ENCODE data around the gene SLC6A3. TPM values are rescaled to one million over a fixed set of nuclear protein-coding genes. Genes with fewer than 3 reads are reported as not detected.

Gene SLC6A3
- total RNA-seq, 1 donor from 2014 or later: not detected

DNA sequence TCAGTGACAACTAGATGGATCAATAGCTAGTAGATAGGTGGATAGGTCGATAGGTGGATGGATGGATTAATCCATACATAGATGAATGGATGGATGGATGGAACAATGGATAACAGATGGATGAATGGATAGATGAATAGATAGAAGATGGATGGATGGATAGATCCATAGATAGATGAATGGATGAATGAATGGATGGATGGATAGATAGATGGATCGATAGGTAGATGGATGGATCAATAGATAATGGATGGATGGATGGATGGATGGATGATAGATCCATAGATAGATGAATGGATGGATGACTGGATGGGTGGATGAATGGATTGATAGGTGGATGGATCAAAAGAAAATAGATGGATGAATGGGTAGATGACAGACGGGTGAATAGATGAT lies 5.1 kb downstream of the SLC6A3 start:
- Histone ChIP-seq H3K9me3 (replicated peaks) (peaks cover 5% of the 10 kb centered on the region), H3K4me1 (peaks cover 10% of the 10 kb centered on the region), H3K27ac (replicated peaks) (no peak overlapping the region), H3K36me3 (no peaks in the 10 kb centered on the region), H3K4me3 (no peak overlapping the region), H3K27me3 (ENCODE audit: low read depth) (peaks cover 90% of the 10 kb centered on the region)
- DNase-seq: no peak
- intact Hi-C loops (cut with micrococcal nuclease): no loop called here
- TF ChIP-seq, protein P1, sequence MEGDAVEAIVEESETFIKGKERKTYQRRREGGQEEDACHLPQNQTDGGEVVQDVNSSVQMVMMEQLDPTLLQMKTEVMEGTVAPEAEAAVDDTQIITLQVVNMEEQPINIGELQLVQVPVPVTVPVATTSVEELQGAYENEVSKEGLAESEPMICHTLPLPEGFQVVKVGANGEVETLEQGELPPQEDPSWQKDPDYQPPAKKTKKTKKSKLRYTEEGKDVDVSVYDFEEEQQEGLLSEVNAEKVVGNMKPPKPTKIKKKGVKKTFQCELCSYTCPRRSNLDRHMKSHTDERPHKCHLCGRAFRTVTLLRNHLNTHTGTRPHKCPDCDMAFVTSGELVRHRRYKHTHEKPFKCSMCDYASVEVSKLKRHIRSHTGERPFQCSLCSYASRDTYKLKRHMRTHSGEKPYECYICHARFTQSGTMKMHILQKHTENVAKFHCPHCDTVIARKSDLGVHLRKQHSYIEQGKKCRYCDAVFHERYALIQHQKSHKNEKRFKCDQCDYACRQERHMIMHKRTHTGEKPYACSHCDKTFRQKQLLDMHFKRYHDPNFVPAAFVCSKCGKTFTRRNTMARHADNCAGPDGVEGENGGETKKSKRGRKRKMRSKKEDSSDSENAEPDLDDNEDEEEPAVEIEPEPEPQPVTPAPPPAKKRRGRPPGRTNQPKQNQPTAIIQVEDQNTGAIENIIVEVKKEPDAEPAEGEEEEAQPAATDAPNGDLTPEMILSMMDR (IDR thresholded peaks at IDR 0.05; ENCODE audit: borderline replicate concordance): no peak

DNA sequence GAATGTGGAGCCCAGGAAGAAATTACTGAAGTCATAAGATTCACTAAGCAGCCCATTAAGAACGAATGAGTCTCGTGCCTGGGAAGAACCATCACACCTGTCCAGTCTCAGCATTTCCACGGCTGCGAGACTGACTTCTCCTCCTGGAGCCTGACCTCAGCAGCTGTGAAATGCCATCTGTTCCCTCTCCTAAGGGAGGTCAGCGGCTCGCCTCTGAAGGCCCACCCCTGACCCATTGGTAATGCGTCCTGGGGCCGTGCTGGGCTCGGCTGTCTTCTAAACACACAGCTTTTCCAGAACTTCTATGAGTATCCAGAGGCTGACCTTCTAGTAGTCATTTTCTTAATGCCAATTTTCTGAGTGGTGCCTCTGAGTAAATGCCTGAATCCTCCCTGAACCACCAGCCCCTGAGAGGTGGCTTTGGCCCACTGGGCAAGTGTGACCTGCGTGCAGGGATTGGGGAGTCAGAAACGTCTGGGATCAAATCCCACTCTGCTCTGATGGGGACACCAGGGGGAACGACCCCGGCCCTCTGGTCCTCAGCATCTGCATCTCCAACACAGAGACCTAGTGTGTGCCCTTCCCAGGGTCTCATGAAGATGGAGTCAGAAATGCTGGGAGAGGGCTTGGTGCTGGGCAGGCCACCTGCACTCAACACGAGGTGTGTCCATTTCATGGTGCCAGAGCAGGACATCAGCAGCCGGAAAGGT lies 5.7 kb downstream of the SLC6A3 start:
- Histone ChIP-seq H3K27me3 (ENCODE audit: low read depth) (peaks cover 85% of the 10 kb centered on the region), H3K4me3 (no peak overlapping the region), H3K36me3 (no peaks in the 10 kb centered on the region), H3K9me3 (replicated peaks) (peaks cover 5% of the 10 kb centered on the region), H3K27ac (replicated peaks) (no peak overlapping the region), H3K4me1 (peaks cover 4% of the 10 kb centered on the region)
- TF ChIP-seq, protein P1 (IDR thresholded peaks at IDR 0.05; ENCODE audit: borderline replicate concordance): no peak
- no peak for DNase-seq
- intact Hi-C loops (cut with micrococcal nuclease): no loop called here

DNA sequence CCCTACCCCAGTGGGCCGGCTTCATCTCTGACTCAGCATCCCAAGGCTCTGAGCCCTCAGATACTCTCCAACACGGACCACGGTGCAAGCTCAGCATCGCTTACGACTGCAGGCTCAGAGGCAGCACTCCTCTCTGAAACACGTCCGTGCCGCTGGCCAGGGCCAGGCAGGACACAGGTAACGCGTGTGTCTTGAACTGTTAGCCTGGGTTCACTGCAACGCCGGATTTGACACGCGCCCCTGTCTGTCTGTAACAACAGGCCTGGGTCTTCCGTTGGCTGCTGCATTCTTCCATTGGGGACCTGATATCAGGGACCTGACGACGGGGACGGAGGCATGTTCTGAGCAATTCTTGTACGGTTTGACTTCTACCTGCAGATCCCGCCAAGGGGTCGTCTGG lies 6.4 kb downstream of the SLC6A3 start:
- DNase-seq: no peak
- H3K9me3 ChIP-seq (replicated peaks): peaks cover 5% of the 10 kb centered on the region
- intact Hi-C loops (cut with micrococcal nuclease): no loop called here
- peaks cover 78% of the 10 kb centered on the region for H3K27me3 ChIP-seq (ENCODE audit: low read depth)
- TF ChIP-seq, protein P1 (IDR thresholded peaks at IDR 0.05; ENCODE audit: borderline replicate concordance): no peak
- no peaks in the 10 kb centered on the region for H3K4me1 ChIP-seq
- no peaks in the 10 kb centered on the region for H3K36me3 ChIP-seq
- H3K27ac ChIP-seq (replicated peaks): no peak overlapping the region
- H3K4me3 ChIP-seq: no peak overlapping the region

DNA sequence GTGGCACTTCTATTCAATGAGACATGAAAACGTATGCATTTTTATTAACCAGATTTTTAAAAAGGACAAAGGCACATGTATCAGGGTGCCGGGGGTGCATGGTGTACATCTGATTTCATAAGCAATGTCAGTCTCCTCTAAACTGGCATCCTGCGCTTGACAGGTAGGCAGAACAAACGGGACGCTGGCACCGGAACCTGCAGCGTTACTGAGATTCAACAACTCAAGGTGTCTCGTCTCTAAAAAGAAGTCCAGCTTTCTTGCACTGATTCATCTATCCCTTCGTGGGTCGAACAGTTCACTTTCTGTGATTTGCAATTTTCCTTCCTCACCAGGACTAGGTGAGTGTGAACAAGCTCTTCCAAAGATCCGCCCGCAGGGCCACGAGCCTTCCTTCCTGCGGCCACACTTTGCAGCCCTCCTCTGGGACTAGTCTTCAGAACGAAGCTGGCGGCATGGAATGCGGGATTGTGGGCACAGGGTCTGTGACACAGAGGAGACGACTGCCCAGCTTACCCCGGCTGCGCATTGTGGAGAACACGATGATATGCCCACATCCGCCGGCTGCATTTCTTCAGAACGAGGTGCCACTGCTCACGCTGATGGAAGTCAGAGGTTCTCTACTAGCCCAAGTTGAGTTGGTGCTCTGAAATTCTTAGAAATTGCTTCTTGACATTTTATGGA lies 7.2 kb downstream of the SLC6A3 start:
- Histone ChIP-seq H3K27me3 (ENCODE audit: low read depth) (peaks cover 70% of the 10 kb centered on the region), H3K4me3 (no peak overlapping the region), H3K4me1 (no peaks in the 10 kb centered on the region), H3K9me3 (replicated peaks) (peaks cover 5% of the 10 kb centered on the region), H3K27ac (replicated peaks) (no peak overlapping the region), H3K36me3 (no peaks in the 10 kb centered on the region)
- intact Hi-C loops (cut with micrococcal nuclease): no loop called here
- TF ChIP-seq, protein P1 (IDR thresholded peaks at IDR 0.05; ENCODE audit: borderline replicate concordance): no peak
- no peak for DNase-seq

DNA sequence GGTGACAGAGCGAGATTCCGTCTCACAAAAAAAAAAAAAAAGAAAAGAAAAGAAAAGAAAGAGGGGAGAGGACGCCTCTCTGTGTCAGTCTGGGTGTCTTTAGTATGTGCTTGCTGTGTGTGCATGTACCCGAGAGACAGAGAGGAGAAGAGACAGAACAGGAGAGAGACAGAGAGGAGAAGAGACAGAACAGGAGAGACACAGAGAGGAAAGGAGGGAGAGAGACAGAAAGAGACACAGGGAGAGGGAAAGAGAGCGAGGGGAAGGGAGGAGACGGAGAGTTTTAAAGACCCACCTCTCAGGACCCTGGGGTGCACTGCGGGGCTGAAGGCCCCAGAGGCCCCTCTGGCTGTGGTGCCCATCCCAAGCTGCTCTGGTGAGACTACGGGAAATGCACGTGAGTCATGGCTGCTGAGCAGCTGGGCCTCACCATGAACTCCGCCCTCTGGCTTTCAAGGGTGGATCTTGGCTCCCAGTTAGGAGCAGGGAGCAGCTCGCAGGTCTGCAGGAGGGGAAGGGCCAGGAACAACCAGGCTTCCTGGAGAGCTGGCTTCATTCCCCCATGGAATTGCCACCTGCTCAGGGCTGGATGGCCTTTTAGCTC lies 7.9 kb downstream of the SLC6A3 start:
- DNase-seq: no peak

More for the DNA sequence above, 7.9 kb downstream of the SLC6A3 start:
- Histone ChIP-seq H3K9me3 (replicated peaks) (peaks cover 5% of the 10 kb centered on the region), H3K27me3 (ENCODE audit: low read depth) (peaks cover 65% of the 10 kb centered on the region), H3K4me3 (no peak overlapping the region), H3K36me3 (no peaks in the 10 kb centered on the region), H3K27ac (replicated peaks) (no peak overlapping the region), H3K4me1 (no peaks in the 10 kb centered on the region)
- intact Hi-C loops (cut with micrococcal nuclease): no loop called here
- TF ChIP-seq, protein P1 (IDR thresholded peaks at IDR 0.05; ENCODE audit: borderline replicate concordance): no peak
